Cardiac muscle cell (in vitro differentiated cells and primary cell): Measurements from ENCODE around the gene CARF. TPM values are rescaled to one million over a fixed set of nuclear protein-coding genes. Genes with fewer than 3 reads are reported as not detected.
"Not testable (repeated sequence)": the region's sequence is repeated elsewhere in the genome, so short reads cannot be mapped to it uniquely, and the experiment has no call there.

ENCODE experiments used
- DNase-seq, 2 donors: peaks; one replicate each; pipeline versions ENCODE4 v3.0.0 to v3.0.0-alpha.2; 2010 to 2017; ENCODE audit warnings: low read depth in 1 of 2, low spot score in 1 of 2
- H3K27ac ChIP-seq: fragments of 200-600 bp; sonication (generic); 2 replicates; pipeline ENCODE4 v1.5.1; 2016
- H3K27me3 ChIP-seq: fragments of 200-600 bp; sonication (generic); 2 replicates; pipeline ENCODE4 v1.6.0; 2016; ENCODE audit warnings: control low read depth
- H3K36me3 ChIP-seq: fragments of 200-600 bp; sonication (generic); 2 replicates; pipeline ENCODE4 v1.5.1; 2016; ENCODE audit warnings: control low read depth
- H3K4me1 ChIP-seq: fragments of 200-600 bp; sonication (generic); 2 replicates; pipeline ENCODE4 v1.8.1; 2017; ENCODE audit warnings: low read depth, mild to moderate bottlenecking, mixed run types
- H3K4me3 ChIP-seq: fragments of 200-600 bp; sonication (generic); 2 replicates; pipeline ENCODE4 v1.5.1; 2016; ENCODE audit warnings: mild to moderate bottlenecking
- H3K9me3 ChIP-seq: fragments of 200-600 bp; sonication (generic); 2 replicates; pipeline ENCODE4 v1.5.1; 2017; ENCODE audit warnings: low read depth, mild to moderate bottlenecking, control low read depth
- CTCF ChIP-seq: IDR thresholded peaks from 2 replicates; pipeline ENCODE4 v1.5.1; 2012; ENCODE audit warnings: low read depth, mild to moderate bottlenecking, low read length
- polyA plus RNA-seq: library from polyadenylated mRNA; unstranded; fragments of >200 nt; fragmentation: Nextera tagmentation; extraction: Ambion mirVana; gene quantifications from 2 replicates; pipeline ENCODE4 v1.2.1, GENCODE V29; 2016
- total RNA-seq: library from RNA; depleted of rRNA; stranded (reverse); fragments of >200 nt; gene quantifications from 2 replicates; pipeline ENCODE4 v1.2.3, GENCODE V29; 2016

Gene CARF
- total and polyA plus RNA-seq, 2 experiments from 2014 or later = 8.6 to 16.2 TPM

- H3K36me3 ChIP-seq = peaks cover 11% of the 10 kb centered on the region
- H3K27me3 ChIP-seq = no peaks in the 10 kb centered on the region
- TF ChIP-seq CTCF = no peak
- DNase-seq = no peak
- no peak overlapping the region for H3K4me3 ChIP-seq
- no peaks in the 10 kb centered on the region for H3K4me1 ChIP-seq
- no peaks in the 10 kb centered on the region for H3K9me3 ChIP-seq
- no peak overlapping the region for H3K27ac ChIP-seq
Observed at GRCh38 chr2:202976809-202977208, 64.7 kb downstream of the CARF start.

- peaks cover 25% of the 10 kb centered on the region for H3K36me3 ChIP-seq
- no peak for TF ChIP-seq CTCF
- H3K4me3 ChIP-seq = no peak overlapping the region
- no peaks in the 10 kb centered on the region for H3K9me3 ChIP-seq
- H3K27ac ChIP-seq = no peak overlapping the region
- H3K4me1 ChIP-seq = no peaks in the 10 kb centered on the region
- no peaks in the 10 kb centered on the region for H3K27me3 ChIP-seq
- DNase-seq = no peak
Observed at GRCh38 chr2:202982779-202983491, 70.9 kb downstream of the CARF start.

GRCh38 chr2:202989749-202990148, 77.7 kb downstream of the CARF start:
- no peaks in the 10 kb centered on the region for H3K27me3 ChIP-seq
- no peak overlapping the region for H3K27ac ChIP-seq
- no peaks in the 10 kb centered on the region for H3K4me1 ChIP-seq
- peaks cover under 1% of the 10 kb centered on the region for H3K36me3 ChIP-seq
- H3K4me3 ChIP-seq = no peak overlapping the region
- no peaks in the 10 kb centered on the region for H3K9me3 ChIP-seq
- DNase-seq = no peak
- no peak for TF ChIP-seq CTCF

GRCh38 chr2:202990501-202990900, 78.4 kb downstream of the CARF start:
- no peak overlapping the region for H3K4me3 ChIP-seq
- TF ChIP-seq CTCF = no peak
- no peaks in the 10 kb centered on the region for H3K4me1 ChIP-seq
- no peak overlapping the region for H3K27ac ChIP-seq
- no peaks in the 10 kb centered on the region for H3K9me3 ChIP-seq
- DNase-seq = no peak
- no peaks in the 10 kb centered on the region for H3K27me3 ChIP-seq
- no peaks in the 10 kb centered on the region for H3K36me3 ChIP-seq

- H3K27me3 ChIP-seq, H3K36me3 ChIP-seq, H3K4me1 ChIP-seq, H3K9me3 ChIP-seq, H3K4me3 ChIP-seq, H3K27ac ChIP-seq: not testable (repeated sequence)
- peak in 1 of 2 donors; percentile 77 for DNase-seq
Observed at GRCh38 chr2:202997113-202997512, 85.0 kb downstream of the CARF start.

- H3K36me3 ChIP-seq = no peaks in the 10 kb centered on the region
- DNase-seq = no peak
- H3K4me1 ChIP-seq = no peaks in the 10 kb centered on the region
- H3K27ac ChIP-seq = no peak overlapping the region
- no peak overlapping the region for H3K4me3 ChIP-seq
- no peaks in the 10 kb centered on the region for H3K27me3 ChIP-seq
- no peaks in the 10 kb centered on the region for H3K9me3 ChIP-seq
- no peak for TF ChIP-seq CTCF
Observed at GRCh38 chr2:203002054-203002821, 90.2 kb downstream of the CARF start.
